Measurements from ENCODE around the gene SLC6A6. TPM values are rescaled to one million over a fixed set of nuclear protein-coding genes. Genes with fewer than 3 reads are reported as not detected.

SLC6A6 gene
- polyA plus RNA-seq, 1 of the 3 experiments (the other 2 are of a cell fraction), result 19.1 TPM

- ChIA-PET POLR2A (no interaction called here), CTCF (interaction anchor here (0.6 to 11.4 kb wide), 41 partner anchors 9 to 421 kb away, joined by 3 to 183 read pairs (median 4); partner anchors contain the start of genes CCDC174 and GRIP2)
- Histone ChIP-seq H3F3A (replicated peaks; ENCODE audit: insufficient read depth) (no peaks in the 10 kb centered on the region), H3K4me1 (ENCODE audit: control insufficient read depth in 1 of 2, insufficient read depth in 2 of 2, low read depth in 1 of 2, low read length in 1 of 2) (peaks cover 0 to 14% of the 10 kb centered on the region in 2 experiments; a peak in 1 of 4 replicates), H3K27ac (ENCODE audit: low read depth in 2 of 2, low read length in 1 of 2) (no peak overlapping the region), H3K9ac (no peak overlapping the region), H3K9me2 (no peaks in the 10 kb centered on the region), H4K20me1 (ENCODE audit: insufficient read depth) (no peaks in the 10 kb centered on the region), H3K27me3 (ENCODE audit: insufficient read depth) (no peaks in the 10 kb centered on the region), H3K9me3 (no peaks in the 10 kb centered on the region), H3K4me3 (ENCODE audit: low read depth in 2 of 2, low read length in 1 of 2) (no peak overlapping the region), H3K4me2 (no peak overlapping the region), H3K79me2 (ENCODE audit: insufficient read depth) (no peaks in the 10 kb centered on the region), H3K36me3 (replicated peaks in 1 of 2; ENCODE audit: control insufficient read depth in 1 of 2, insufficient read depth in 2 of 2, low read length in 1 of 2) (no peaks in the 10 kb centered on the region), H2AFZ (ENCODE audit: low read depth) (no peak overlapping the region)
- no peak for DNase-seq
- TF ChIP-seq FOXM1 (IDR thresholded peaks at IDR 0.05; ENCODE audit: low read depth) (no peak), REST (IDR thresholded peaks at IDR 0.05; ENCODE audit: low read depth, low read length) (no peak), MEF2A (IDR thresholded peaks at IDR 0.05; ENCODE audit: borderline replicate concordance, low read depth) (no peak), MXI1 (IDR thresholded peaks at IDR 0.05; ENCODE audit: low read depth, low read length) (no peak), USF2 (IDR thresholded peaks at IDR 0.05; ENCODE audit: borderline replicate concordance, low read depth, low read length) (no peak), GABPA (IDR thresholded peaks at IDR 0.05; ENCODE audit: low read depth) (no peak), CTCF (IDR thresholded peaks at IDR 0.05) (no peak), EZH2phosphoT487 (IDR thresholded peaks at IDR 0.05; ENCODE audit: borderline replicate concordance, low read depth) (no peak), RCOR1 (IDR thresholded peaks at IDR 0.05; ENCODE audit: low read length) (no peak), USF1 (IDR thresholded peaks at IDR 0.05; ENCODE audit: borderline replicate concordance, low read depth) (no peak), SIN3A (IDR thresholded peaks at IDR 0.05; ENCODE audit: borderline replicate concordance, low read depth, low read length) (no peak), NRF1 (IDR thresholded peaks at IDR 0.05; ENCODE audit: low read depth, low read length) (no peak), RAD21 (IDR thresholded peaks at IDR 0.05; ENCODE audit: low read length) (no peak), NFIC (IDR thresholded peaks at IDR 0.05; ENCODE audit: borderline replicate concordance) (no peak), JUND (IDR thresholded peaks at IDR 0.05) (no peak), FOXJ3 (CRISPR knock-in tag; IDR thresholded peaks at IDR 0.05) (no peak), GATA2 (CRISPR knock-in tag; IDR thresholded peaks at IDR 0.05) (no peak), RFX5 (IDR thresholded peaks at IDR 0.05; ENCODE audit: low read length) (no peak)
- WGBS (ENCODE audit: low lambda C conversion rate), result 33% methylated on average over 5 of the region's 6 CpGs
These were observed 105.5 kb downstream of the SLC6A6 start for GRCh38 chr3:14507757-14508504.

All from SK-N-SH (cell line).